MG63 (cell line): ENCODE results near the gene ADCY9. TPM values are rescaled to one million over a fixed set of nuclear protein-coding genes. Genes with fewer than 3 reads are reported as not detected.
A peak's percentile ranks its signal among the peaks of the same experiment; 100 is the strongest.

ENCODE experiments used
- DNase-seq: peaks from one replicate; pipeline ENCODE4 v3.0.0-alpha.2; 2020
- H3K27me3 ChIP-seq: fragments of 250-450 bp; sonication (Bioruptor Pico); 2 replicates; pipeline ENCODE4 v1.5.1; 2020; ENCODE audit warnings: mild to moderate bottlenecking, moderate library complexity
- H3K36me3 ChIP-seq: fragments of 250-450 bp; sonication (Bioruptor Pico); 2 replicates; pipeline ENCODE4 v1.5.1; 2020; ENCODE audit warnings: mild to moderate bottlenecking, moderate library complexity
- H3K4me3 ChIP-seq: fragments of 250-450 bp; sonication (Bioruptor Pico); 2 replicates; pipeline ENCODE4 v1.5.1; 2020; ENCODE audit warnings: mild to moderate bottlenecking, moderate library complexity
- H3K9me3 ChIP-seq: fragments of 250-450 bp; sonication (Bioruptor Pico); 2 replicates; pipeline ENCODE4 v1.5.1; 2020; ENCODE audit warnings: mild to moderate bottlenecking, moderate library complexity
- total RNA-seq: library from RNA; depleted of rRNA; stranded (reverse); fragments of >200 nt; shearing (Covaris generic); gene quantifications from 2 replicates; pipeline ENCODE4 v1.2.3, GENCODE V29; 2014; ENCODE audit warnings: low replicate concordance

Gene ADCY9
- total RNA-seq, 1 experiment from 2014 or later: 18.4 TPM

DNA sequence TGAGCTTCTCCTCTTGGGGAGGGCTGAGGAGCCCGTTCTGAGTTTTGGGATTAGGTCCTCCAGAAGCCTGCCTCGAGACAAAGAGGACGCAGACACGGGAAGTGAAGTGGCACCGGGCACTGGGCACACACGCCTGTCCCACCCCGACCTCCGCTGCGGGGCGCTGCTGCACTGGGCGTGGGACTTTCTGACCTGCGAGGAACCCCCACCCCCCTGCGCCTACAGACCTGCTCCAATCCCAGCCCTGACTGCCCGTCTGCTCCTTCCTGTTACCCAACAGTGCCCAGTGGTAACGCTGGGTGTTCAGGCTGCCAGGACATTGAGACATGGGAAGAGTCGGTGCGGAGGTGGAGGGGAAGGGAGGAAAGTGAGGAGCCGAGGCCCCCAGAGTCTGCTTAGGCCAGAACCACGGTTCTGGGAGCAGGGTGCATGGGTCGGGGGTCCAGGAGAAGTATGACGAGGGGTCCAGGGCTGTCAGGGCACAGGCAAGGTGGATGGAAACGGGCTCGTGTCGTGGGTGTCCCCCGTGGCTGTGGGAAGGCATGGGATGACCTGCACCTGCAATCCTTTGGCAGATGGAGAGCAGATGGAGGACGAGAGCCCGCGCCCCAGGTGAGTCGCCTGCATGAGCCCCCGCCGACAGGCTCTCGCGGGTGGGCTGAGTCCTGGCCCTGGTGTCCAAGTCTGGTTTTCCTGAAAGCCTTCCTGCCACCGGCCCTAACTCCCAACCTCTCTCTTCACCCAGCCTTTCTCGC lies 123.8 kb downstream of the ADCY9 start:
- Histone ChIP-seq H3K9me3 (no peaks in the 10 kb centered on the region), H3K36me3 (peaks cover 22% of the 10 kb centered on the region), H3K27me3 (no peaks in the 10 kb centered on the region)

DNA sequence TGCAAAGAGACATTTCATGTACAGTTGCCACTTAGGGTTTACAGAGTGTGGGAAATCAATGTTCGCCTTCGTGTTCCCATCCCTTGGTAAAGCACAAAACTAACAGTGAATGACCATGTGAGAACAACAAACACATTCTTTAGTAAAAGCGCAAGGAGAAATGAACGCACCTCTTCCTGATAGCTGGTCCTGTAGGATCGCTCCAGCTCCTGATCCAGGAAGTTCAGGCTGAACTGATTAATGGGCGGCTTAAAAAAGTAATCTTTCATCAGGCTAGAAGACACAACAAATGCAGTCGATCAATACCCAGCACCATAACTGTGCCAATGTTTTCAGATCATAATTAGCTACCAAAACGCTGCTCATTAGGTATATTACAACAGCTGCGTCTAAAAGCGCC lies 127.4 kb downstream of the ADCY9 start:
- DNase-seq: no peak
- Histone ChIP-seq H3K36me3 (peaks cover 34% of the 10 kb centered on the region), H3K27me3 (no peaks in the 10 kb centered on the region), H3K9me3 (no peaks in the 10 kb centered on the region), H3K4me3 (no peak overlapping the region)

More for the DNA sequence above, 123.8 kb downstream of the ADCY9 start:
- no peak overlapping the region for H3K4me3 ChIP-seq
- no peak for DNase-seq

DNA sequence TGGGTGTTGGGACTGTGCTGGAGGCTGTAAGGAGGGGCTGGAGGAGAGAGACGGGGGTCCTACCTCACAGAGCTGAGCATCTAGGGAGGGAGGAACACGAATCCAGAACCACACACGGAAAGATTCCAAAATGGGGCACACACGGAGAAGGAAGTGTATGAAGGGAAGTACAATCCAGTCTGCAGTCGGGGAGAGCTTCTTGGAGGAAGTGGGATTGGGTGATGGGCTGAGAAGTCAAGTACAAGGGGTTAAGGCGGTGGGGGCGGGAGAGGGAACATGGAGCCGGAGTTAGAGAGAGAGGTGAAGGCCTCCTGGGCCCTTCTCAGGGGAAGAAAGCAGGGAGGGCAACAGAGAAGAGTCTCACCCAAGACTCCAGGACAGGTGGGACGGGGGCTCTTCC lies 128.2 kb downstream of the ADCY9 start:
- DNase-seq: no peak
- H3K4me3 ChIP-seq: no peak overlapping the region
- H3K27me3 ChIP-seq: no peaks in the 10 kb centered on the region
- no peaks in the 10 kb centered on the region for H3K9me3 ChIP-seq
- peaks cover 34% of the 10 kb centered on the region for H3K36me3 ChIP-seq

DNA sequence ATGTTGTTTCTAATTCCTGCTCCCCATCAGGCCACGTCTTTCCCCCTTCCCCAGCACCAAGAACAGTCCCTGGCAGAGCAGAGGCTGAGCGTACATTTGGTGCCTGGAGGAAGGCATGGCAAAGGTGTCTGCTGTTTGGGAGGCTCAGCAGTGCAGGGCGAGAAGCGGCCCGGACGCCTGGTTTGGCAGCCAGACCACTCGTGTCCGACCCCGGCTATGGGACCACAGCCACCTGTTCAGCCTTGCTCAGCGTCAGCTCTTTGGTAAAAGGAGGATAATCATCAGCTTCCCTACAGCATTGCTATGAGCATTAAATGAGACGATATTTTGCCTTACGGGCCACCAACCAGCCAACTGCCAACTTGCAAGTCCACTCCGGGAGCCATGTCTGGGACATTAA lies 129.0 kb downstream of the ADCY9 start:
- Histone ChIP-seq H3K9me3 (no peaks in the 10 kb centered on the region), H3K27me3 (no peaks in the 10 kb centered on the region), H3K36me3 (peaks cover 42% of the 10 kb centered on the region), H3K4me3 (no peak overlapping the region)
- no peak for DNase-seq

DNA sequence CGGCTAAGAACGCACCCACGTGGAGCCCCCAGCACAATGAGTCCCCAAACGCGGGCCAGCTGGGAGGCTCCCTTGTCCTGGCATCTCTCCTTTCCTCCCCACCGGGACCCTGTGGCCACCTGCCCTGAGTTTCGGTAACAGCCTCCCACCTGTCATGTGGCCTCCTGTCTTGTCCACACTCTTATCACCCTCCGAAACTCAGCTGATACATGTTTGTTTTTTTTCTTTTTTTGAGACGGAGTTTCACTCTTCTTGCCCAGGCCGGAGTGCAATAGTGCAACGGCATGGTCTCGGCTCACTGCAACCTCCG lies 130.1 kb downstream of the ADCY9 start:
- Histone ChIP-seq H3K4me3 (no peak overlapping the region), H3K36me3 (peaks cover 44% of the 10 kb centered on the region), H3K9me3 (no peaks in the 10 kb centered on the region), H3K27me3 (no peaks in the 10 kb centered on the region)
- no peak for DNase-seq

DNA sequence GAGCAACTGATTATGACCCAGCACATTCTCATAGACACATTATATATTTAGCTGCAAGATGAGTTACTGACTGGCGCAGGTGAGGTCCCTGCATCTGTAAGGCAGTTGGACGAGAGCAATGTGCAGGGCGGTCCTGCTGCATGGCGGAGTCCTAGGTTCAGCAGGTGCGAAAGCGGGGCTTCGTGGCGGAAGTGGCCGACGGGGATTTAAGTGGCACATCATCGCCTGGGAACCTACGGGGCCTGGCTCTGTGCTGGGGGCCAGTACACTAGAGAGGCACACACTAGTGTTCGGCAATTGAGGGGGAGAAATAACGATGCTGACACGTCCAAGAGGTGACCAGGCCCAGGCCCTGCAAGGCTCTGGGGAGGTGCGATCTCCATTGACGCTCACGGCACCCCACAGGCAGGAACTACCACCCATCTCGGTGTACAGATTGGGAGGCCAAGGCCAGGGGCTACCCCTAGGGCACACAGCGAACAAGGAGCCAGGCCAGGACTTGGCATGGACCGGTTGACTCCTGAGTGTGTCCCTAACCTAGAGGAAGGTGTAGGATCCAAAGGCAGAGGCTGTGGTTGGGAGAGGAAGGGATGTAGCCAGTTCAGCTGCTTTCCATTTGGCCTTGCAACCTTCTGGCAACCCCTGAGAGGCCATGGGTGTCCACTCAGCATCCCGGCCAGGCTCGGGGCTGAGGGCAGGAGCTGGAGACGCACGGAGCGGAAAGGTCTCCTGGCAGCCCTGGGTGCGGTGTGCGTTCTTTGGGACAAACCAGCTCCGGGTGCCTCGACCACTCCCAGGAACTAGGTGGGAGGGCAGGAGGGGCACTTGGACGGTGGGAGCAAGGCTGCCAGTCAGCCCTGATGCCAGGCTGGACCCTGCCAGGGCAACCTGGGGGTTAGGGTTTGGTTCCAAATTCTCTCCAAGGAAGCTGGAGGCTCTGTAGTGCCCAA lies 131.9 kb downstream of the ADCY9 start:
- Histone ChIP-seq H3K4me3 (no peak overlapping the region), H3K36me3 (peaks cover 49% of the 10 kb centered on the region), H3K9me3 (no peaks in the 10 kb centered on the region), H3K27me3 (no peaks in the 10 kb centered on the region)
- no peak for DNase-seq

DNA sequence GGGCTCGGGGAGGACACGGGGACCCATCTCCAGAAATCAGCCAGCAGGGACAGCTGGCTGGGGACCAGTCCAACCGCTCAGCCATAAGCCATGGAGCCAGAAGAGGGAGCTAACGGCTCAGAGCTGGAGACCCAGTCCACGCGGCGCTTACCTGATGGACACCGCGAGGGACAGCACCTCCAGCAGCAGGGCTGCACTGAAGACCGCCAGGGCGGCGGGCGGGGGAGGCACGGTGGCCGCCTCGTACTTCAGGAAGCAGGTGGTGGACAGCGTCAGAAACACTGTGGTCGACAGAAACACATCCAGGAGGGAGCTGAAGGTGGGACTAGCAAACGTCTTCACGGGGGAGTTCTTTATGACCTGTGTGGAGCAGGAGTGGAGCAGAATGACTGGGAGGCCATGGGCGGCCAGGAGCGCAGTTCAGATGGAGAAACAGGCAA lies 133.1 kb downstream of the ADCY9 start:
- no peaks in the 10 kb centered on the region for H3K27me3 ChIP-seq
- H3K36me3 ChIP-seq: peaks cover 55% of the 10 kb centered on the region

DNA sequence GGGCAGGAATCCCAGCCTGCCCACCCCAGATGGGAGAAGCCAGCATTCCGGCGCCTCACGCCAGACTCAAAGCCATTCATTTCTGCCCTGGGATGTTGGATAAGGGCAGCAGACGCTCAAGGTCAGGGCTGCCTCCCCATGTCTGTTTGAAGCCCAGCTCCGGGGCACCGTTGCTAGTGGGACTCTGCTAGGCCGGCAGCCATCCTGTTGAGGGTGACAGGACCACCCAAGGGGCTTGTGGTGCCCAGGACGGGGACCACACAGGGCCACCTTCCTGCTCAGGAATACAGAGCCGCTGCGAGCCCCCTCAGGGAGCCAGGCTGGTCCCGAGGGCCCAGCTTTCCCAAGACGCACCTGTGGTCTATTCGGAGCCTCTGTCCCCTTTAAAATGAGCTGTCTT lies 134.0 kb downstream of the ADCY9 start:
- Histone ChIP-seq H3K4me3 (no peak overlapping the region), H3K36me3 (peaks cover 55% of the 10 kb centered on the region)
- no peak for DNase-seq

More for the DNA sequence above, 133.1 kb downstream of the ADCY9 start:
- Histone ChIP-seq H3K9me3 (no peaks in the 10 kb centered on the region), H3K4me3 (no peak overlapping the region)
- DNase-seq: peak; percentile 26

DNA sequence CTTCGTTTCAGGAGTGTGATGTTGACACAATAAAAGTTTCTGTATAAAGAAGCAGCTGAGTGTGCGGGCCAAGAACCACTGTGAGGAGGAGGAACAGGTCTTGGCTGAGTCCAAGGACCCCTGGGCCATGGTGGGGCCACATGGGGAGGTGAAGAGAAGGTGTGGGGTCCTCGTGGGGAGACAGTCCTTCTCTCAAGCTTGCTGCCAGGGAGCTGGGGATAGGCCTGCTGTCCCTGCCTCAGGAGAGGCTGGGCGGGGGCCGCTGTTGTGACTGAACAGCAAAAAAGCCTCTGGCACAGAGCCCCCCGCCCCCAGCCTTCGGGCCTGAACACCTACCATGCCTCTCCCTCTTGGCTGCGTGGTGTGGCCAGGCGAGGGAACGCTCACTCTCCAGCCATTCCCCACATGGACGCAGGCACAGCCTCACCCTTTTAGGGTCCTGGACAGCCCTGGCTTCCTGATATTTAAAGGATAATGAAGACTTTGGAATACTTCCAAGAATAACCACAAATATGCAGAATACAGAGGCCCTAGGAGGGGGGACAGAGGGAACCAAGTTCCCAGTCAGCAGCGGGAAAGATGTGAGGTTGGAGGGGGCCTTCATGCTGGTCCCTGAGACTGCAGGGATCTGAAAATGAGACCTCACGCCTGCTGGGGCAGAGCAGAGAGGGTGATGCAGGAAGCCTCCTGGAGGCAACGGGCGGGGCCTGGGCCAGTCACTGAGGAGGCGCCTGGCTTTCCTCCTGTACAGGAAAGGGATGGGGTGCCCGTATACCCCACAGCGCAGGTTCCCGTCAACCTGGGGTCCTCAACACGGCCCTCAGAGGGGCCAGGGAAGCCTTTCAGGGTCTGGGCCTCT lies 135.8 kb downstream of the ADCY9 start:
- H3K9me3 ChIP-seq: no peaks in the 10 kb centered on the region
- H3K4me3 ChIP-seq: no peak overlapping the region
- H3K36me3 ChIP-seq: peaks cover 56% of the 10 kb centered on the region
- DNase-seq: peak; percentile 42
- H3K27me3 ChIP-seq: no peaks in the 10 kb centered on the region

More for the DNA sequence above, 134.0 kb downstream of the ADCY9 start:
- Histone ChIP-seq H3K27me3 (no peaks in the 10 kb centered on the region), H3K9me3 (no peaks in the 10 kb centered on the region)

DNA sequence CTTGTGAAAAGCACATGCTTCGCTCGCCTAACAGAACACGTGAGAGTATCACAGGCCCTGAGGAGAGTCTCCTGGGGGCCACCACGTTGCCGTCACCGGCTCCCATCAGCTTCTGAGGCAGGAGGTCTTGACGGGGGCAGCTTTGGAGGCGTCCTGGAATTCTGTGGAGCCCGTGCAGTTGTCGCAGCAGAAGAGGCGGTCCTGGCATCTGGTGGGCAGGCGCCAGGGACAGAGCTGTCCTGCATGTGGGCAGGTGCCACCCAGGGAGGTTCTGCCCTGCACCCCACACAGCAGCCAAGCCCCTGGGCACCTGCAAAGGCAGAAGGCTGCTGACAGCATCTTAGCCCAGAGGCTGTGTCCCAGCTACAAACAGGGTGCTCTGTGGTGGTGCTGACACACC lies 136.7 kb downstream of the ADCY9 start:
- Histone ChIP-seq H3K4me3 (no peak overlapping the region), H3K9me3 (no peaks in the 10 kb centered on the region), H3K27me3 (no peaks in the 10 kb centered on the region), H3K36me3 (peaks cover 62% of the 10 kb centered on the region)
- no peak for DNase-seq

DNA sequence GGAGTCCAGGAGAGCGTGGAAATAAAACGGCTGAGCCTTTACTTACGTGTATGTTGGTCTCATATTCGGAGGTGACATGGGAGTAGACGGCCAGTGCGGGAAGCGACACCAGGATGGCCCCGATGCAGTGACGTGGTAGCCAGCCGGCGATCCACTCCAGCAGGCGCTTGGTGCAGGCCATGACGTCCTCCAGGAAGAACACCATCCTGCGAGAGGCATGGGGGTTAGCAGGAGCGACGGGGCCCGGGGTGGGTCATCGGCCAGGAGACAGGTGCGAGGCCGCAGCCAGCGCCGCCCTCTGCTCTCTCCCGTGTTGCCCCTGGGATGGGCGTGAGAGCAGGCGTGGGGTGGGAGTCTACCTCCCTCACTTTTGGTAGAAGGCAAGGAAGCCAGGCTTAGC lies 137.2 kb downstream of the ADCY9 start:
- H3K27me3 ChIP-seq: no peaks in the 10 kb centered on the region
- no peak overlapping the region for H3K4me3 ChIP-seq
- peaks cover 66% of the 10 kb centered on the region for H3K36me3 ChIP-seq
- no peaks in the 10 kb centered on the region for H3K9me3 ChIP-seq
- no peak for DNase-seq

DNA sequence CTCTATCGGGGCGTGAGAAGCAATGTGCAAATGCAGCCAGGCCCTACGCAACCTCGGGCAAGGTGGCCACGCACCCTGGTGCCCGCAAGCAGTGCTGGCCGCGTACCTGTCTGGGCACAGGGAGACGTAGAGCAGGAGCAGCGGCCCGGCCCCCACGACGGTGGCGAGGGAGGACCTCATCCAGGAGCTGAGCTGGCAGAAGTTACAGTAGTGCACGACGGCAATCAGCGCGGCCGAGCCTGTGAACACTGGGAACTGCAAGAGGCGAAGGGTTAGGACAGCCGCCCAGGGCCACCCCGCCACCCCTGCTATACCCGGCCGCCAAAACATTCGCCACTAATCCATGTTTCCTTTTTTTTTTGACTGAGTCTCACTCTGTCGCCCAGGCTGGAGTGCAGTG lies 138.9 kb downstream of the ADCY9 start:
- peaks cover 62% of the 10 kb centered on the region for H3K36me3 ChIP-seq
- H3K4me3 ChIP-seq: no peak overlapping the region

DNA sequence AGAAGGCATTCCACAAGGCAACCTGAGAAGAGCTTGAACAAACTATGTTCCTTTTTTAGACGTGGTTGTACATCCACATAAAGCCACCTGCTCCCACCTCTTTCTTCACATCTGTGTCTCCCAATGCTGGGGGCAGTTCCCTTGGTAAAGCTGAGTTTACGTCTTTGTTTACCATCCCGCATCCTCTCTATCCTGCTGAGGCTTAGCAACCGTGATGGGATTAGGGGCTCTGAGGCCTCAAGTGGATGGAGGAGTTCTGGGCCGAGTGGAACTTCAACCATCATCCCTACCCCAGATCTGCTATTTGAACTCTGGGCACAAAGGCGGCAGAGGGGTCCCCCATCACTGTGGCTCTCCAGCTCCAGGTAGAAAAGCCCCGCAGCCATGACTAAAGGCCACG lies 141.5 kb downstream of the ADCY9 start:
- H3K9me3 ChIP-seq: no peaks in the 10 kb centered on the region
- no peak overlapping the region for H3K4me3 ChIP-seq
- no peaks in the 10 kb centered on the region for H3K27me3 ChIP-seq
- H3K36me3 ChIP-seq: peaks cover 67% of the 10 kb centered on the region
- DNase-seq: no peak

More for the DNA sequence above, 138.9 kb downstream of the ADCY9 start:
- Histone ChIP-seq H3K9me3 (no peaks in the 10 kb centered on the region), H3K27me3 (no peaks in the 10 kb centered on the region)
- DNase-seq: no peak

DNA sequence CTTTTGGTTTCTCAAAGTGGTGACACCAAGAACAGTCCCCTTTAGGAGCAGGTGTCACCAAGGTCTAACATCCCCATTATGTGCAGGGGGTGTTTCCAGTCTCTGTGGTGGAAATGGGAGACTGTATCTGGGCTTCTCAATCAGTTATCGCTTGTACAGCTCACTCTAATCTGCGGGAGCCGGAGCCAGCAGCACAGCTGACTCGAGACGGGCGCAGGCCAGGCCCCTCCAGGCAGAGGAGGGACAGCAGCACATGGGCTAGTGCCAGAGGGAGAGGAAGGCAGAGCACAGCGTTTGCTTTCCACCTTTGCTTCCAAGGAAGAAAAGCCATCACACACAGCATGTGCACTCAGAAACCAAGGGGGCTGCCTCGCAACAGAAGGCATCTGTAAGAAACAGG lies 144.5 kb downstream of the ADCY9 start:
- Histone ChIP-seq H3K36me3 (peaks cover 50% of the 10 kb centered on the region), H3K27me3 (no peaks in the 10 kb centered on the region), H3K4me3 (no peak overlapping the region), H3K9me3 (no peaks in the 10 kb centered on the region; the same call in 1 of the 2 replicates)
- no peak for DNase-seq

DNA sequence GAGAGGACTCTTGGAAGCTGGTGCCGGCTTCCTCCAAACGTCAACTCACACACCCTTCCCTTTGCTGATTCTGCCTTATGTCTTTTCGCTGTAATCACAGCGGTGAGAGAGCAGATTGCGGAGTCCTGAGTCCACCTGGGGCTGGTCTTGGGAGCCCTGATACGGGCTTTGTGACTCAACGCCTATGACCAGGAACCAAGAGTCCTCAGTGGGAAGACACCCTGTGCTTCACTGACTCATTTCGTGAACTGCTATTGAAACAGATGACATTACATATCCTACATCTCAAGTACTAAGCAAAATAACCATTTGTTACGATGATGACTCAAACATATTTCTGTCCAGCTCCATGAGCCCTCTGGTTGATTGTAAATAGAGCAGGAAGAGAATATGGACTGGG lies 145.0 kb downstream of the ADCY9 start:
- Histone ChIP-seq H3K27me3 (no peaks in the 10 kb centered on the region), H3K36me3 (peaks cover 53% of the 10 kb centered on the region), H3K4me3 (no peak overlapping the region), H3K9me3 (no peaks in the 10 kb centered on the region; the same call in 1 of the 2 replicates)
- peak; percentile 22 for DNase-seq

DNA sequence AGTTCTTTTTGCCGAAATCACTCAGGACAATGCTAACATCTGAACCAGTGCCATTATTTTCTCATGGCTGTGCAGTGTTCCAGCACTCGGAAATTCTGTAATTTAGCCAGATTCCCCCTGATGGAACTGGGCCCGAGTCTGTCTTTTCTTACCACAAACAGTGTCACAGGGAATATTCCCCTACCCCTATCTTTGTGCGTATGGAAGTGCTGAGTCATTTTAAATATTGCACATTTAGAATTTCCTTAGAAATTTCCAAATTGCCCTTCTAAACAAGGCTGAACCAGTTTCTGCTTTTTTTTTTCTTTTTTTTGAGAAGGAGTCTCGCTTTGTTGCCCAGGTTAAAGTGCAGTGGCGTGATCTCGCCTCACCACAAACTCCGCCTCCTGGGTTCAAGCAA lies 147.7 kb downstream of the ADCY9 start:
- DNase-seq: no peak
- H3K27me3 ChIP-seq: no peaks in the 10 kb centered on the region
- no peaks in the 10 kb centered on the region; the same call in 1 of the 2 replicates for H3K9me3 ChIP-seq
- H3K4me3 ChIP-seq: no peak overlapping the region
- H3K36me3 ChIP-seq: peaks cover 53% of the 10 kb centered on the region

DNA sequence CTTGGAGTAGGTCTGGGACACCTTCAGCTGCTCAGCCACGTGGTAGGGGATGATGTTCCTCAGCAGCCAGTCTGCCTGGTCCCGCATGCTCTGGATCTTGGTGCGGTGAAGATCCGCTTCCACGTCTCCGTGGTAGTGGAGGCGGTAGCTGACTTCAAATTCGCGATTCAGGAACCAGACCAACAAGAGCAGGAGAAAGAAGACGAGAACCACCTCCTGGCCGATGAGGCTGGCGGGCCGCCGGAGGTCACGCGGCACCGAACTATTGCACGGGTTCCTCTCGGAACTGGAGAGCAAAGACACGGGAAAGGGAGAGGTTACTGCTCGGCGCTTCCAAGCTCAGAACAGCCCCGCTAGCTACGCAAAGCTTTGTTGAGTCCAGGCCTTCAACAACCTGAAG lies 149.6 kb downstream of the ADCY9 start:
- peaks cover 47% of the 10 kb centered on the region for H3K36me3 ChIP-seq
- no peak for DNase-seq
- no peaks in the 10 kb centered on the region for H3K27me3 ChIP-seq
- no peaks in the 10 kb centered on the region; the same call in 1 of the 2 replicates for H3K9me3 ChIP-seq
- H3K4me3 ChIP-seq: no peak overlapping the region
